Measurements from ENCODE around the gene RAB7A. TPM values are rescaled to one million over a fixed set of nuclear protein-coding genes. Genes with fewer than 3 reads are reported as not detected.

RAB7A gene
- total RNA-seq, 1 experiment from 2014 or later = 284 TPM

DNA sequence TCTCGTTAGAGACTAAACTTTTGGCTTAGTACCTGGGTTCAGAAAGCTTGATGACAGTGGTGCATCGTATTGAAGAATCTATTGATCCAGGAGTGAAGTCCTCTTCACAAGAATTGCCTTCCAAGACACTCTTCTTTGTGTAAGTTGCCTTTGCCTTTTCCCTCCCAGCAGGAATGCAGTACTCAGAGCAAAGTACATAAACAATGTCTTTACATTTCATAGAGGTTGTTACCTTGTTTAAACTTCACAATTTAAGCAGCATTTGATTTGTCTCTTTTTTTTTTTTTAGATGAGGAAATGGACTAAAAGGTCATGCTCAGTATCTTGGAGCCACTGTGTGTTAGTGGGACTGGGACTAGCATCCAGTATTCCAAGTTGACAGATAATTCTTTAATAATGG, 9.9 kb downstream of the RAB7A start:
- H3K36me3 ChIP-seq (ENCODE audit: control insufficient read depth, insufficient read depth, low read length) = no peaks in the 10 kb centered on the region
- no peak for DNase-seq
- peaks cover 9% of the 10 kb centered on the region for H3K4me1 Mint-ChIP-seq (ENCODE audit: low read depth, unreplicated experiment)
- BruUV-seq (replicated peaks) = no TSS peak
- no peak overlapping the region for H3K4me3 Mint-ChIP-seq (ENCODE audit: unreplicated experiment)
- no peak overlapping the region for H3K27ac Mint-ChIP-seq (ENCODE audit: unreplicated experiment)
- TF ChIP-seq, protein P1, sequence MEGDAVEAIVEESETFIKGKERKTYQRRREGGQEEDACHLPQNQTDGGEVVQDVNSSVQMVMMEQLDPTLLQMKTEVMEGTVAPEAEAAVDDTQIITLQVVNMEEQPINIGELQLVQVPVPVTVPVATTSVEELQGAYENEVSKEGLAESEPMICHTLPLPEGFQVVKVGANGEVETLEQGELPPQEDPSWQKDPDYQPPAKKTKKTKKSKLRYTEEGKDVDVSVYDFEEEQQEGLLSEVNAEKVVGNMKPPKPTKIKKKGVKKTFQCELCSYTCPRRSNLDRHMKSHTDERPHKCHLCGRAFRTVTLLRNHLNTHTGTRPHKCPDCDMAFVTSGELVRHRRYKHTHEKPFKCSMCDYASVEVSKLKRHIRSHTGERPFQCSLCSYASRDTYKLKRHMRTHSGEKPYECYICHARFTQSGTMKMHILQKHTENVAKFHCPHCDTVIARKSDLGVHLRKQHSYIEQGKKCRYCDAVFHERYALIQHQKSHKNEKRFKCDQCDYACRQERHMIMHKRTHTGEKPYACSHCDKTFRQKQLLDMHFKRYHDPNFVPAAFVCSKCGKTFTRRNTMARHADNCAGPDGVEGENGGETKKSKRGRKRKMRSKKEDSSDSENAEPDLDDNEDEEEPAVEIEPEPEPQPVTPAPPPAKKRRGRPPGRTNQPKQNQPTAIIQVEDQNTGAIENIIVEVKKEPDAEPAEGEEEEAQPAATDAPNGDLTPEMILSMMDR (IDR thresholded peaks at IDR 0.05; ENCODE audit: insufficient read depth in 1 of 2, low read depth in 1 of 2, low read length in 1 of 2, severe bottlenecking in 1 of 2, unreplicated experiment in 1 of 2) = no peak
- H3K36me3 Mint-ChIP-seq (ENCODE audit: insufficient read depth, unreplicated experiment) = peaks cover 36% of the 10 kb centered on the region
- no peaks in the 10 kb centered on the region for H3K9me3 Mint-ChIP-seq (ENCODE audit: unreplicated experiment)
- H3K27me3 Mint-ChIP-seq (ENCODE audit: insufficient read depth, unreplicated experiment) = no peaks in the 10 kb centered on the region
- ChIA-PET POLR2A (no interaction called here), CTCF (no interaction called here)
- H3K27me3 ChIP-seq (replicated peaks; ENCODE audit: control insufficient read depth, insufficient read depth, low read length) = no peaks in the 10 kb centered on the region
- intact Hi-C loops (cut with micrococcal nuclease; ENCODE audit: unreplicated experiment) = no loop called here
- peaks cover 12% of the 10 kb centered on the region; the same call in 1 of the 2 replicates for H3K4me1 ChIP-seq
- H3K9me3 ChIP-seq = no peaks in the 10 kb centered on the region
- H3K4me3 ChIP-seq (ENCODE audit: low read depth, low read length) = no peak overlapping the region

DNA sequence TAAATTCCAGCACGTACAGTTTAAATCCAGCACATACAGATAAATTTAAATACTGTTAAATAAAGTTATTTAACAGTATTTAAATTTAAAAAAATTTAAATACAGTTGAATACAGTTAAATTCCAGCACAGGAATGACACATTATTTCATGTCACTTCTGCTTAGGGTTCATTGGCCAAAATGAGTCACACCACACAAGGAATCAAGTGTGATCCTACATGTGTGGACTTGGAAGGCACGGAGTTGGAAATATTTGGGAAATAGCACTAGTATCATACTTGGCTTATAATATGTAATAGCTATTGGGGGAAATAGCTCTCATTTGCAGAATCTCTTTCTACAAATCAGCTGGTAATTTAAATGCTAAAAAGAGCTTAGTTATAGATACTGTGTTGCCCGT, 10.6 kb downstream of the RAB7A start:
- no peak overlapping the region for H3K27ac Mint-ChIP-seq (ENCODE audit: unreplicated experiment)
- peaks cover 43% of the 10 kb centered on the region for H3K36me3 Mint-ChIP-seq (ENCODE audit: insufficient read depth, unreplicated experiment)
- intact Hi-C loops (cut with micrococcal nuclease; ENCODE audit: unreplicated experiment) = no loop called here
- Histone ChIP-seq H3K36me3 (ENCODE audit: control insufficient read depth, insufficient read depth, low read length) (peaks cover 1% of the 10 kb centered on the region; the same call in 1 of the 2 replicates), H3K9me3 (no peaks in the 10 kb centered on the region), H3K27me3 (replicated peaks; ENCODE audit: control insufficient read depth, insufficient read depth, low read length) (no peaks in the 10 kb centered on the region), H3K4me1 (peaks cover 12% of the 10 kb centered on the region; the same call in 1 of the 2 replicates), H3K4me3 (ENCODE audit: low read depth, low read length) (no peak overlapping the region)
- no peaks in the 10 kb centered on the region for H3K9me3 Mint-ChIP-seq (ENCODE audit: unreplicated experiment)
- no peak for DNase-seq
- H3K27me3 Mint-ChIP-seq (ENCODE audit: insufficient read depth, unreplicated experiment) = no peaks in the 10 kb centered on the region
- TF ChIP-seq, protein P1 (IDR thresholded peaks at IDR 0.05; ENCODE audit: insufficient read depth in 1 of 2, low read depth in 1 of 2, low read length in 1 of 2, severe bottlenecking in 1 of 2, unreplicated experiment in 1 of 2) = no peak
- peaks cover 9% of the 10 kb centered on the region for H3K4me1 Mint-ChIP-seq (ENCODE audit: low read depth, unreplicated experiment)
- no TSS peak for BruUV-seq (replicated peaks)
- ChIA-PET POLR2A (no interaction called here), CTCF (no interaction called here)
- H3K4me3 Mint-ChIP-seq (ENCODE audit: unreplicated experiment) = no peak overlapping the region

DNA sequence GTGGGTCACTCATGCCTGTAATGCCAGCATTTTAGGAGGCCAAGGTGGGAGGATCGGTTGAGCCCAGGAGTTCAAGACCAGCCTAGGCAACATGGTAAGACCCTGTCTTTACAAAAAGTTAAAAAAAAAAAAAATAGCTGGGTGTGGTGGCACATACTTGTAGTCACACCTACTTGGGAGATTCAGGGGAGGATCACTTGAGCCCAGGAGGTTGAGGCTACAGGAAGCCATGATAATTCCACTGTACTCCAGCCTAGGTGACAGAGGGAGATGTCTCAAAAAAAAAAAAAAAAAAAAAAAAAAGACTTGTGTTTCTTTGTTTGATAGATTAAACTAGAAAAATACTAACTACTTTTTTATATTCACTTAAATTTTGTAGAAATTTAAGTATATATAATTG, 14.6 kb downstream of the RAB7A start:
- H3K36me3 Mint-ChIP-seq (ENCODE audit: insufficient read depth, unreplicated experiment) = peaks cover 70% of the 10 kb centered on the region
- POLR2A ChIA-PET = no interaction called here

More for the DNA sequence above, 14.6 kb downstream of the RAB7A start:
- Histone ChIP-seq H3K27me3 (replicated peaks; ENCODE audit: control insufficient read depth, insufficient read depth, low read length) (no peaks in the 10 kb centered on the region), H3K36me3 (ENCODE audit: control insufficient read depth, insufficient read depth, low read length) (peaks cover 5% of the 10 kb centered on the region), H3K4me3 (ENCODE audit: low read depth, low read length) (no peak overlapping the region), H3K4me1 (peaks cover 5% of the 10 kb centered on the region; the same call in 1 of the 2 replicates), H3K9me3 (no peaks in the 10 kb centered on the region)
- no TSS peak for BruUV-seq (replicated peaks)
- Mint-ChIP-seq H3K27ac (ENCODE audit: unreplicated experiment) (no peak overlapping the region), H3K4me3 (ENCODE audit: unreplicated experiment) (no peak overlapping the region), H3K9me3 (ENCODE audit: unreplicated experiment) (no peaks in the 10 kb centered on the region), H3K27me3 (ENCODE audit: insufficient read depth, unreplicated experiment) (no peaks in the 10 kb centered on the region), H3K4me1 (ENCODE audit: low read depth, unreplicated experiment) (no peaks in the 10 kb centered on the region)
- no peak for DNase-seq
- TF ChIP-seq, protein P1 (IDR thresholded peaks at IDR 0.05; ENCODE audit: insufficient read depth in 1 of 2, low read depth in 1 of 2, low read length in 1 of 2, severe bottlenecking in 1 of 2, unreplicated experiment in 1 of 2) = no peak
- intact Hi-C loops (cut with micrococcal nuclease; ENCODE audit: unreplicated experiment) = no loop called here
- CTCF ChIA-PET = no interaction called here

Measured in Caco-2 (cell line).